ENCODE results near the gene COQ2.

- TF ChIP-seq CTCF (IDR thresholded peaks at IDR 0.05), result no peak
- TF ChIP-seq POLR2A (IDR thresholded peaks at IDR 0.05), result no peak
Observed at GRCh38 chr4:83326546-83326945, 41.9 kb upstream of the COQ2 start.
